Measurements from ENCODE around the gene MRTFA. TPM values are rescaled to one million over a fixed set of nuclear protein-coding genes. Genes with fewer than 3 reads are reported as not detected.
"Not testable (repeated sequence)": the region's sequence is repeated elsewhere in the genome, so short reads cannot be mapped to it uniquely, and the experiment has no call there.

MRTFA gene
- 57.0 and 82.1 TPM in 2 replicates for total RNA-seq (2014; rRNA removed; shearing (Covaris generic))

DNA sequence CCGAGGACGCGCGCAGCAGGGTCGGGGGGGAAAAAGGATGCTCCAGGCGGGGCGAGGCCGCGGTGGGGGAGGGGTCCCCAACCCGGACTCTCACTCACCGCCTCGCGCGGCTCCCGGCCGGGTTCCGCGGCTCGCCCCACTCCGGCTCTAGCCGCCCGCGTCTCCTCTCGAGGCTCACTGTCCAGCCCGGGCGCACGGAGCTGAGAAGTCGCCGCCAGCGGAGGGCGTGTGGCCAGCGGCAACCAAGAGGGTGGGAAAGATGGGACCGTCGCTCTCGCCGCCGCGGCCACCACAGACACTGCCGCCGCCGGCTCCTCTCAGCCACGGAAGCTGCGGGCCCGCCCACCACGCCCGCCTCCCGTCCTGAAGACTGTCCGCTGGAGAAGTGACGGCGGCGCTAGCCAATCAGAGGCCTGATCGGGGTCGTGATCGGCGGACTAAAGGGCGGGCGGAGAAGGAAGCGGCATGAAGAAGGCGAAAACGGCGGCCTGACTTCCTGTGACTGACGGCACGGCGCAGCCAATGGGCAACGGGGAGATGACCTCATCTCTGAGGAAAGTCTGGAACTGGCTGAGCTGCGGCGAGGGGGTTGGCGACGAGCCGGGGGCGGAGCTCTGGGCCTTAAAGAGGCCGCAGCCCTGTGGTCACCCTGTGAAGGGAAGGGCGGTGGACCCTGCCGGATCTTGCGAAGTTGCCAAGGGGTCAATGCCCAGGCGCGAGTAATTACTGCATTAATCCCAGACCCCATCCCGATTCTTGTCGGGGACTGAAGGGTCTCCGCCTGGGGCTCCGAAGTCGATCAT, at the start of gene MRTFA:
Gene MRTFA, minus strand, starts transcription at position 340 of the 803 bp plus-strand sequence.
- peak; percentile 100 for DNase-seq (ENCODE audit: low read depth)

DNA sequence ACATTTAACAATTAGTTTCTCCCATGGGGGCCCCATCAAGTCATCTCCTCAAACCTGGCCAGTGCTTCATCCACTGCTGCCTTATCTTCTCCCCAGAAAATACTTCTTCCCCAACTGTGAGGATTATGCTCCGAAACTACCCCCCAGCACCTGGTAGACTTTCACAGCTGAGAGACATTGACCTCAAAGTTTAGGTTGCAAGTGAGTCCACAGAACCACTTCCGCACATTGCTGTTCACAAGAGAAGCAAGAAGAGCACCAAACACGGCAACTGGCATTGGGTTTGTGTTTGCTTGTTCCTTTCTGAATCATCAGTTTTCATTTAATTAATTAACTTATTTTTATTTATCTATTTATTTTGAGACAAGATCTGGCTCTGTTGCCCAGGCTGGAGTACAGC, 48.9 kb upstream of the MRTFA start:
- no peak for DNase-seq (ENCODE audit: low read depth)

DNA sequence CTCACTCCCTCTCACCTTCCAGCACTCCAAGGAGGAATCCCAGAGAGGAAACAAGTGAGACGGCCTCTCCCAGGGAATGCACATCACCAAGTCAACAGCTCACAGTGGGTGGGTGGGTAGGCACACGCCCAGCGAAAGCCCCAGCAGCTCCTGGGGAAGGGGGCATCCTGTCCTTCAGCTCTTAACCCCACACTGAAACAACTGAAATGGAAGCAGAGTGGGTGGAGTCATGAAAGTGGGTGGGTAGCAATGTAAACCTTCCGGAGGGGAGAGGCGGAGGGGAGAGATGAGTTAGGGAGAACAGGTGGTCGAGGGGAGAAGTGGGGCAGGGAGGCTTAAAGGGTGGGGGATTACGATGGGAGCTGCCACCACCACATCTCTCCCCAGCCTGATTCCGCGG, 48.2 kb upstream of the MRTFA start:
- DNase-seq (ENCODE audit: low read depth): no peak

DNA sequence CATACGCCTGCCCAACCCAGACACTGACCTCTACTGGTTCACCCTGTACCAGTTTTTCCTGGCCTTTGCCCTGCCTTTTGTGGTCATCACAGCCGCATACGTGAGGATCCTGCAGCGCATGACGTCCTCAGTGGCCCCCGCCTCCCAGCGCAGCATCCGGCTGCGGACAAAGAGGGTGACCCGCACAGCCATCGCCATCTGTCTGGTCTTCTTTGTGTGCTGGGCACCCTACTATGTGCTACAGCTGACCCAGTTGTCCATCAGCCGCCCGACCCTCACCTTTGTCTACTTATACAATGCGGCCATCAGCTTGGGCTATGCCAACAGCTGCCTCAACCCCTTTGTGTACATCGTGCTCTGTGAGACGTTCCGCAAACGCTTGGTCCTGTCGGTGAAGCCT, 44.9 kb upstream of the MRTFA start:
- DNase-seq (ENCODE audit: low read depth): no peak

DNA sequence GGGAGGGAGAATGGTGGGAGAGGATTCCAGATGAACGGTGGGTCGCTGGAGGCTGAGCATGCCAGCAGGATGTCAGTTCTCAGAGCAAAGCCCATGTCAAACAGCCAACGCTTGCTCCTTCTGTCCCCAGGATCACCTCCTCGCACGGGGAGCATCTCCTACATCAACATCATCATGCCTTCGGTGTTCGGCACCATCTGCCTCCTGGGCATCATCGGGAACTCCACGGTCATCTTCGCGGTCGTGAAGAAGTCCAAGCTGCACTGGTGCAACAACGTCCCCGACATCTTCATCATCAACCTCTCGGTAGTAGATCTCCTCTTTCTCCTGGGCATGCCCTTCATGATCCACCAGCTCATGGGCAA, 44.3 kb upstream of the MRTFA start:
- DNase-seq (ENCODE audit: low read depth): no peak

DNA sequence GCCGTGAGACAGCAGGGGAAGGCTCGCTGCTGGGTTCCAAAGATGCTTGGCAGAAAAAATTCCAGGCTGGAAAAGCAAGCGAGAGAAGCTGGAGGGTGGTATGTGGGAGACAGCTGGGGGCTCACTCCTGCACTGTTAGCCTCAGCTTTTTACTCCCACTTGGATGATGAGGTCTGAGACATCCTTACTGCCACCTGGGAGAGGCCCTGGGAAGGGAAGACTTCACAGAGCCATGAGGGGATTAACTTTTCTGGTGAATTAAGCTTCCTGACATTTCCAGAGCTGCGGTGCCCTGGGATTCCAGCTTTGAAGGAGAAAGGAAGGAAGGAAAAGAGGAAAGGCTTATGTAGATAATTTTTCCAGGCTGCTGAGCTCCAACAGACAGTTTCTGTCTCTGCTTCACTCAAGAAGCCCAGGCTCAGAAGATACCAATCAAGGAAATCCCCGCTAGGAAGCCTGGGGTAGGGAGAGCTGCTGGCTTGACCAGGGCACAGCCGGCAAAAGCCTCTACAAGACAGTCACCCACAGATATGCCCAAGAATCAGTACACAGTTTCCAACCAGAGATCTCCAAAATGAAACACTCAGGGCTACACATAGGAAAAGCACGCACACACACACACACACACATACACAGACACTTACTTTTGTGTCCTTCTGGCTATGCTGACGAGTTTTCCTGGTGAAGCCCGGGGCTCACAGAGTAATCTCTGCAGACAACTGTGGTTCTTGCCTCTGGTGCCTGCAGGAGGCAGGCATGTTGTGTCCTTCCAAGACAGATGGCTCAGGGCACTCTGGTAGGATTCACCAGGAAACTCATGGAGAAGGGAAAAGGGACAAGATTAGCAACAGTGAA, 43.7 kb upstream of the MRTFA start:
- no peak for DNase-seq (ENCODE audit: low read depth)

GRCh38 chr22:40679249-40679963, 42.9 kb upstream of the MRTFA start, which contains the start of gene MCHR1:
Gene MCHR1 (plus strand): TSS chr22:40679484. CDS start chr22:40679653, 169 bp downstream.
- no peak for DNase-seq (ENCODE audit: low read depth)

DNA sequence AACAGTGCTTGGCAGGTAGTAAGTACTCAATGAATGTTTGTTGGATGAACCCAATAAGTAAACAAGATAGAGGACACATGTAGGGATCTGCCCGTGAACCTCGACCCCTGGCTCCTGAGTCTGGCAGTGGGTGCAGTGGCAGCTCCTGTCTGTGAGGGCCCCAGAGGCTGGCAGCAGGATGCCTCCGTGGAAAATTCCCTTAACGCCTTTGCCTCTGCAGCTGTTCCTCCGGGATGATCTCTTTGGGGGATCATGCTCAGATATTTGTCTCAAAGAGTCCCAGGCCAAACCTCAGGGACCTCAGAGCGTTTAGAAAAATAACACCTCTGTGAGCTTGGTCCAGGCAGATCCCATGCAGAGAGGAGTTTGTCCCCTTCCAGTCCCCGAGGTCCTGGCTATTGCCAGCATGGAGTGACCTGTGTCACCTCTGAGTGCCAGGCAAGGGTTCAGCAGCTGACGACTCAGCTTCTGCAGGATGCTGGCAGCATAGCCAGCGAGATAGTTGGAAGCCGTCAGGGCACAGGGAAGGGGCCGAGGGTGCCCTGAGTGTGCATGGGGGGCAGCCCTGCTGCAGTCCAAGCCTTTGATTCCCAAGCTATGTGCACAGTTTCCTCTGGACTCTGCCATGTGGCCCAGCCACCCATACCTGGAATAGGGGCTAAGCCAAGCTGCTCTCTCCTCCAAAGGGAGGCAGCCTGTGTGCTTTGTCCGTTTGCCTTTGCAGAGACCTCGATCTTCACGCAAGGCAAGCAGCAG, 42.2 kb upstream of the MRTFA start:
- DNase-seq (ENCODE audit: low read depth): no peak

- DNase-seq (ENCODE audit: low read depth): no peak
Observed at GRCh38 chr22:40676644-40677043, 40.1 kb upstream of the MRTFA start.

GRCh38 chr22:40676166-40676565, 39.6 kb upstream of the MRTFA start:
- not testable (repeated sequence) for DNase-seq (ENCODE audit: low read depth)

DNA sequence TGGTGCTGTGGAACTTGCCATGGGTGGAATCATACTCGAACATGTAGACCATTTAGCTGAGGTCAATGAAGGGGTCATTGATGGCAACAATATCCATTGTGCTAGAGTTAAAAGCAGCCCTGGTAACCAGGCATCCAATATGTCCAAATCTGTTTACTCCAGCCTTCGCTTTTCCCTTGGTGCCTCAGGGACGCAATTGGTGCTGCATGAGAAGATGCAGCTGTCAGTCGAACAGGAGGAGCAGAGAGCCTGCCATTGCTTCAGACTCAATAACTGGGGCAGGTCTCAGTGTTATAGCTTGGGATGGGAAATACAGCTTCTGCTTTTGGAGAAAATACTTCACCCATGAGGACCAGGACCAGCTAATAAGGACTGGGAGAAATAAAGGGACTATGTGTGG, 37.8 kb upstream of the MRTFA start:
- no peak for DNase-seq (ENCODE audit: low read depth)

- DNase-seq (ENCODE audit: low read depth): no peak
Observed at GRCh38 chr22:40673017-40673416, 36.5 kb upstream of the MRTFA start.

- DNase-seq (ENCODE audit: low read depth): no peak
Observed at GRCh38 chr22:40671796-40672360, 35.4 kb upstream of the MRTFA start.

DNA sequence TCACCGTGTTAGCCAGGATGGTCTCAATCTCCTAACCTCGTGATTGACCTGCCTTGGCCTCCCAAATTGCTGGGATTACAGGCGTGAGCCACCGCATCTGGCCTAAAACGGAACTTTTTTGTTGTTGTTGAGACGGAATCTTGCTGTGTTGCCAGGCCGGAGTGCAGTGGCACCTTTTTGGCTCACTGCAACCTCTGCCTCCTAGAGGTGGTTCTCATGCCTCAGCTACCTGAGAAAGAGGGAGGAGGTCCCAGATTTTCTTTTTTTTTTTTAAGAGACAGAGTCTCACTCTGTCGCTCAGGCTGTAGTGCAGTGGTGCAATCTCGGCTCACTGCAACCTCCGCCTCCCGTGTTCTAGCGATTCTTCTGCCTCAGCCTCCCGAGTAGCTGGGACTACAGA, 34.9 kb upstream of the MRTFA start:
- DNase-seq (ENCODE audit: low read depth): no peak

DNA sequence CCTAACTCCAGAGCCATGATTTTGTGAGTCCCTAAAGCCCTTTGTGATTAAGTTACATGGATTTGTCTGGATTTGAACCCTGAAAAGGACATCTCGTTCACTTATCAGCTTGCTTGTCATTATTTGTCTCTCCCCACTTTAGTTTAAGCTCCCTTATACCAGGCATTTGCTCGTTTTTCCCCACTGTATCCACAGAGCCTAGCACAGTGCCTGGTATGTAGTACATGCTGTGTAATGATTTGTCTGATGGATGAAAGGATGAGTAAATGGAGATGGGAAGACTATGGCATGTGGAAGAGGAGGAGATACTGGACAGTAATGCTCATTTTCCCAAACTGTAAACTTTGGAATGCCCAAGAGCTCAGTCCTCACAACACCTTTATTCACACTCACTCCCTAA, 33.5 kb upstream of the MRTFA start:
- DNase-seq (ENCODE audit: low read depth): no peak

- DNase-seq (ENCODE audit: low read depth): peak; percentile 19
Observed at GRCh38 chr22:40668611-40669411, 32.3 kb upstream of the MRTFA start.

- no peak for DNase-seq (ENCODE audit: low read depth)
Observed at GRCh38 chr22:40666151-40666848, 29.8 kb upstream of the MRTFA start.

- no peak for DNase-seq (ENCODE audit: low read depth)
Observed at GRCh38 chr22:40665312-40665711, 28.8 kb upstream of the MRTFA start.

DNA sequence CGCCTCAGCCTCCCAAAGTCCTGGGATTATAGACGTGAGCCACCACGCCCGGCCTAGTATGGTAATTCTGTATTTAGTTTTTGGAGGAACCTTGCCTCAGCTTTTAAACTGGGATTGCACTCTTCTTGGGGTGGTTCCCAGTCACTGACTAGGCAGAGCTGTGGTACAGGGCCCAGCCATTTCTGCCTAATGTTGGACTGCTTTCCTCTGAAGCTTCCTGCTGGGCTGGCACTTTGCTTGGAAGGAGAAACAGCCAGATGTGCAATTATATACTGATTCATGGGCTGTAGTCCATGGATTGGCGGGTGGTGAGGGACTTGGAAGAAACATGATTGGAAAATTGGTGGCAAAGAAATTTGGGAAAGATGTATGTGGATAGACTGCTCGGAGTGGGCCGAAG, 25.2 kb upstream of the MRTFA start:
- DNase-seq (ENCODE audit: low read depth): no peak

DNA sequence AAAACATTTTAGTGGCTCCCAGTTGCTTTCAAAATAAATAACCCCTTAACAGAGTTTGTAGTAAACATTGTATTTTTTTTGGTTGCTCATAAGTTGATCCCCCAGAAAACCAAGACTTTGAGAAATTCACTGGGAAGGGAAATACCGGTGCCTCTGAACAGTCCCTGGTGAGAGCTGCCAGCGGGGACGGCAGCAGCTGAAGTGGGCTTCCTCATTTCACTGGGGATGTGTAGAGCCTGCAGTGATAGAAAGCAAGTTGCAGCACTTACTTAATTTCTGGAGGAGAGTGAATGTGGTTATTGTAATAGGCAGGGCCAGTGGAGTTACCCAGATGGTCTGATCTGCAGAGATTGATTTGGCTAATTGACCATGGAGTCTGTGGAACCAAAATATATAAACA, 24.2 kb upstream of the MRTFA start:
- DNase-seq (ENCODE audit: low read depth): no peak

Data from Daoy (cell line).